A549 (cell line): ENCODE results near the gene TSR3. TPM values are rescaled to one million over a fixed set of nuclear protein-coding genes. Genes with fewer than 3 reads are reported as not detected.
A peak's percentile ranks its signal among the peaks of the same experiment; 100 is the strongest.

Experiments used
- ATAC-seq, 2 experiments: fragments of 200-7000 bp in 1 of 2; fragments of >200 bp in 1 of 2; cut with Nextera tagmentation in 1 of 2; cut with Tn5 transposase in 1 of 2; 3 replicates each; pipeline versions ENCODE4 v1.8.0 to v1.9.1; 2018 to 2020; ENCODE audit warnings: mild to moderate bottlenecking in 1 of 2, moderate library complexity in 1 of 2
- CTCF ChIA-PET: fragments of 300-600 bp; sonication (Branson Sonifier 250); formaldehyde crosslinking; extraction: SDS; loops from one replicate; lab custom pipeline; 2021; ENCODE audit warnings: antibody characterized with exemption, inconsistent platforms; lab: Yijun Ruan, JAX
- POLR2A ChIA-PET: fragments of 350-600 bp; formaldehyde crosslinking; extraction: SDS; loops from one replicate; lab custom pipeline; 2021; ENCODE audit warnings: antibody characterized with exemption, inconsistent platforms; lab: Yijun Ruan, JAX
- DNase-seq, 2 experiments: peaks; one replicate each; pipeline versions ENCODE4 v3.0.0 to v3.0.0-alpha.2; 2011 to 2016; ENCODE audit warnings: low read depth in 1 of 2, low spot score in 1 of 2
- FAIRE-seq: peaks from 2 replicates; lab custom pipeline; 2011; peaks lifted over from hg19 to GRCh38; lab: Jason Lieb, UNC
- H3K27ac ChIP-seq, 2 experiments: fragments of >200 bp; sonication (Bioruptor Twin); formaldehyde crosslinking; 3 replicates each; pipeline ENCODE4 v1.5.1; 2016 to 2017
- H3K4me1 ChIP-seq: fragments of >200 bp; sonication (Bioruptor Twin); formaldehyde crosslinking; 3 replicates; pipeline ENCODE4 v1.6.1; 2016
- H3K4me2 ChIP-seq: fragments of >200 bp; sonication (Bioruptor Twin); formaldehyde crosslinking; 3 replicates; pipeline ENCODE4 v1.6.1; 2016
- H3K4me3 ChIP-seq: fragments of >200 bp; sonication (Bioruptor Twin); formaldehyde crosslinking; 3 replicates; pipeline ENCODE4 v1.5.1; 2016
- H3K9me3 ChIP-seq: fragments of >200 bp; sonication (Bioruptor Twin); formaldehyde crosslinking; 3 replicates; pipeline ENCODE4 v1.6.1; 2016
- ELK1 ChIP-seq: fragments of 150-350 bp; IDR thresholded peaks from 2 replicates; pipeline ENCODE4 v1.6.1; 2014; ENCODE audit warnings: low read depth, mild to moderate bottlenecking, low read length
- FOXS1 ChIP-seq: fragments of 250-450 bp; sonication (Bioruptor Pico); IDR thresholded peaks from 2 replicates; pipeline ENCODE4 v1.5.0; 2020; ENCODE audit warnings: mild to moderate bottlenecking, moderate library complexity
- KDM5A ChIP-seq: fragments of 200-600 bp; sonication (generic); IDR thresholded peaks from 2 replicates; pipeline ENCODE4 v1.6.1; 2016; ENCODE audit warnings: antibody characterized with exemption, mild to moderate bottlenecking
- NR3C1 ChIP-seq: fragments of >200 bp; sonication (Bioruptor Twin); formaldehyde crosslinking; IDR thresholded peaks from 3 replicates; pipeline ENCODE4 v1.6.1; 2017
- PBX3 ChIP-seq: IDR thresholded peaks from 2 replicates; pipeline ENCODE4 v1.6.1; 2012
- PHF8 ChIP-seq: fragments of 200-600 bp; sonication (generic); IDR thresholded peaks from 2 replicates; pipeline ENCODE4 v1.6.1; 2016; ENCODE audit warnings: low read depth, mild to moderate bottlenecking, antibody characterized with exemption, moderate library complexity, borderline replicate concordance
- POLR2AphosphoS2 ChIP-seq: conservative IDR thresholded peaks from 2 replicates; pipeline ENCODE4 v1.6.1; 2012; ENCODE audit warnings: low read length, improper control_type of control experiment, inconsistent platforms
- RAD21 ChIP-seq, 2 experiments: fragments of >200 bp in 1 of 2; sonication (Bioruptor Twin) in 1 of 2; formaldehyde crosslinking in 1 of 2; IDR thresholded peaks in 1 of 2; conservative IDR thresholded peaks in 1 of 2; 2 replicates in 1 of 2; 3 replicates in 1 of 2; pipeline ENCODE4 v1.6.1; 2012 to 2018; ENCODE audit warnings: inconsistent platforms in 1 of 2
- REST ChIP-seq: fragments of 200-600 bp; sonication (generic); IDR thresholded peaks from 2 replicates; pipeline ENCODE4 v1.6.1; 2016; ENCODE audit warnings: antibody characterized with exemption, mild to moderate bottlenecking, moderate library complexity
- SREBF2 ChIP-seq: fragments of 450-650 bp; IDR thresholded peaks from 2 replicates; pipeline ENCODE4 v1.6.1; 2014; ENCODE audit warnings: mild to moderate bottlenecking, moderate library complexity
- USF2 ChIP-seq: fragments of 450-650 bp; IDR thresholded peaks from 2 replicates; pipeline ENCODE4 v1.6.1; 2014; ENCODE audit warnings: antibody characterized with exemption
- ZFP36 ChIP-seq: fragments of 450-650 bp; IDR thresholded peaks from 2 replicates; pipeline ENCODE4 v1.6.1; 2014; ENCODE audit warnings: borderline replicate concordance; ENCODE audit not compliant: partially characterized antibody
- WGBS: methylation state at CpG from one replicate; pipeline ENCODE4 v1.1.6; 2017; ENCODE audit errors: missing lambda C conversion rate; 5-methylcytosine and 5-hydroxymethylcytosine counted together
- polyA plus RNA-seq, 4 experiments: library from polyadenylated mRNA; depleted of rRNA in 3 of 4; stranded (reverse); fragments of >200 nt; fragmentation: RNase III in 1 of 4; extraction: RNeasy Plus Mini Kit Qiagen cat#74134 plus additional on column Dnase treatment in 1 of 4; gene quantifications; 2 replicates in 3 of 4; 3 replicates in 1 of 4; pipeline ENCODE4 v1.2.3, GENCODE V29; 2011 to 2017

The TSR3 gene
- polyA plus RNA-seq, 2 of the 4 experiments (the other 2 are of a cell fraction) = 32.6 to 52.3 TPM

GRCh38 chr16:1371054-1371978 is 19.6 kb upstream of the TSR3 start (continued):
- TF ChIP-seq FOXS1 (CRISPR knock-in tag) (no peak), PBX3 (no peak), NR3C1 (no peak), USF2 (no peak), ELK1 (no peak), ZFP36 (no peak)

- ChIA-PET POLR2A (interaction anchor here (0.6 to 1.3 kb wide), 2 partner anchors 11 to 13 kb away, joined by 4 read pairs; no protein-coding TSS in a partner anchor), CTCF (interaction anchor here (1.0 to 7.3 kb wide), 3 partner anchors 12 to 22 kb away, joined by 3 to 78 read pairs (median 4); no protein-coding TSS in a partner anchor)
- FAIRE-seq (no peak), ATAC-seq (no peak), DNase-seq (no peak)
- H3K4me2 ChIP-seq = no peak overlapping the region
- no peaks in the 10 kb centered on the region for H3K9me3 ChIP-seq
- H3K4me3 ChIP-seq = no peak overlapping the region
- WGBS = 92% methylated on average over 11 of the region's 27 CpGs
- H3K4me1 ChIP-seq = peaks cover 3% of the 10 kb centered on the region; the same call in 1 of the 3 replicates
- no peak for TF ChIP-seq KDM5A
- TF ChIP-seq PHF8 = no peak
- no peak for TF ChIP-seq RAD21 (conservative IDR thresholded peaks at IDR 0.05 in 1 of 2, IDR thresholded peaks at IDR 0.05 in 1 of 2)
- no peak for TF ChIP-seq POLR2AphosphoS2
- no peak overlapping the region for H3K27ac ChIP-seq
Observed at GRCh38 chr16:1367486-1368174, 16.0 kb upstream of the TSR3 start.

- Histone ChIP-seq H3K4me3 (no peak overlapping the region), H3K27ac (no peak overlapping the region), H3K9me3 (no peaks in the 10 kb centered on the region), H3K4me1 (peaks cover 3% of the 10 kb centered on the region; the same call in 1 of the 3 replicates), H3K4me2 (no peak overlapping the region)
- whole genome bisulfite sequencing = 95% methylated on average over 19 of the region's 24 CpGs
- FAIRE-seq = no peak
- ATAC-seq = peak; percentile 6 to 8; a peak in 3 of 6 replicates
- no peak for TF ChIP-seq FOXS1 (CRISPR knock-in tag)
- 0 out of 2 replicates have a peak, but pooled peaks have one; percentile 45 for TF ChIP-seq PBX3
- no peak for TF ChIP-seq REST
- TF ChIP-seq SREBF2 = no peak
- no peak for DNase-seq
- POLR2A ChIA-PET = interaction anchor here (1.3 kb wide), 1 partner anchor 12 kb away, joined by 4 read pairs; no protein-coding TSS in a partner anchor
- CTCF ChIA-PET = interaction anchor here (0.8 to 9.1 kb wide), 4 partner anchors 11 to 46 kb away, joined by 3 to 127 read pairs (median 40); no protein-coding TSS in a partner anchor
Observed at GRCh38 chr16:1366712-1367299, 15.1 kb upstream of the TSR3 start.
